Skeletal muscle cell (primary cell): Measurements from ENCODE around the gene DSEL.

Source experiments
- DNase-seq: peaks from one replicate; pipeline ENCODE4 v3.0.0-alpha.2; 2010; ENCODE audit warnings: low read depth
- H3K4me3 ChIP-seq: 2 replicates; pipeline ENCODE4 v1.5.1; 2011; ENCODE audit warnings: low read depth, mild to moderate bottlenecking, control low read depth, low read length, moderate library complexity

Gene DSEL

DNA sequence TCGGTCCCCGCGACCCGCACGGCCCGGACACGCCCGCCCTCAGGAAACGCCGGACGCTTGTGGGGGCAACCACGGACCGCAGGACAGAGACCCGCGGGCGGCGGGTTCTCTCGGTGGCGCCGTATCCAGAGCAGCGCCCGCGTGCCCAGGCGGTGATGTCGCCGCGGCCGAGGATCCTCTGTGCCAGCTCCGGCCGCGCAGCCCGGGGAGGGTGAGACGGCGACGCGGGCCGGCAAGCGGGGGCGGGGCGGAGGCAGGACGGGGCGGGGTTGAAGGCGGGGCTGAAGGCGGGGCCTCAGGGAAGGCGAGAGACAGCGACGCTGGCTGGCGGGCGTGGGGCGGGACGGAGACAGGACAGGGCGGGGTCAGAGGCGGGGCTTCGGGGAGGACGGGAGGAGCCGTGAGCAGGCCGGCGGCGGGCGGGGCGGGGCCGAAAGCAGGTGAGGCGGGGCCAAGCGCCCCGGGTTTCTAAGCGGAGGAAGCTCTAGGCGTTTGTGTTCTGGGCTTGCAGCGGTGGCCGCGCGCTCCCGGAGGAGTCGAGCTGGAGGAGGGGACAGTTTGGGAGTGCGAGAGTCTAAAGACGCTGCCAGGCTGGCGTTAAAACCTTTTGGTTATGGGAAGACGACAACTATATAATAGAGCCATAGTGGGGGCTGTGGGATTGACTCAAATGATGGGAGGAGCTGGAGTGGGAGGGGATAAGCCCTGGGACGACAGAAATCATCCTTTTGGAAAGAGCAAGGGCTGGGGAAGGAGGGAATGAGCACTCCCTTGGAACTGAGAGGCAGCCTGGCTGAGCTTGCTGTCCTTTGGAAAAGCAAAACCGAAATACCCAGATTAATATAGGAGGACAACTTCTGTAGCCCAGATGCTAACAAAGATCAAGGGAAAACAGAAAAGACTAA is at the start of gene DSEL:
Gene DSEL (minus strand): TSS at position 182 of the 905 bp plus-strand sequence. CDS start 2,112 bp downstream, outside the sequence.
- peak; percentile 91 for DNase-seq
- peak within 1 kb of the TSS; percentile 93 for H3K4me3 ChIP-seq

DNA sequence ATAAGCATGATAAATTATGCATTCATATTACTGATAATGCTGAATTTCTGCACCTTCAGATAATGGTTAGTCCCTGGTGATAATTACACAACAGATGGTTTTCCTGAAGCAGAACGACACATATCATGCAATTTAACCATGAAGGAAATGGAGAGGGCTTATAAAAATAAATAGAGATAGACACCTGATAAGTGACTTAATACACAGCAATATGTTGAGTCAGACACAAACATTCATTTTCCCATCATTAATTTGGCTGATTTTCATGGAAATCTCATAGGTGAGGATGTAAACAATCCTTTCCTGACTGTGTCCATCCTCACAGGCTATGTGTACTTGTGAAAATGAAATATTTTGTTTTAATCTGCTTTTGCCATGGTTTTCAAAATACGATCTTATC is 36.9 kb upstream of the DSEL start:
- DNase-seq, result no peak
- no peak overlapping the region for H3K4me3 ChIP-seq

DNA sequence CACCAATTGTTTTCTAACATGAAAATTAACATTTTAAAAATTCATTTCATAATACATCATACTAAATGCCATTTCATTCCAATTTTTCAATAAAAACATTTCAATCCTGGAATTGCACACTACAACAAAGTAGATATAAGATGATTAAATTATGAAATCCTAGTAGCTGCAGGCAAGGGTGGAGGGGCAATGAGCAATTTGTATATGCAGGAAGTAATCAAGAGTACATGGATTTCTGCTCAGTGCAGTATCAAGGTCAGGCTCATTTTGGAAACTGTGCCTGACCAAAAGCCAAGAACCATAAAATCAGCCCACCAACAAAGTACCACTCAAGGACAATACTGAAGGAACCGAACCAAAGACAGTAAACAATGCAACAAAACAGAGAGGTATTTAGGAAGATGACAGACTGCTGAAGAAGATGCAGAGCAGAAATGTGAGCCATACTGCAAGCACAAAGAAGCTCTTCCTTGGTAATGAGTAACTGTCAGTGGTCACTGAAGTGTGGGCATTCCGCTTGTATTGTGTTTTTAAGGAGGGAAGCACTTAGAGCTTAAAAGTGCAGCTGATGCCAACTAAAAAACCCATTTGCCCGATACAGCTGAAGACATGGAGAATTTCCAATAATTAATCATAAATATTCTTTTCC is 34.5 kb upstream of the DSEL start:
- no peak overlapping the region for H3K4me3 ChIP-seq
- no peak for DNase-seq

DNA sequence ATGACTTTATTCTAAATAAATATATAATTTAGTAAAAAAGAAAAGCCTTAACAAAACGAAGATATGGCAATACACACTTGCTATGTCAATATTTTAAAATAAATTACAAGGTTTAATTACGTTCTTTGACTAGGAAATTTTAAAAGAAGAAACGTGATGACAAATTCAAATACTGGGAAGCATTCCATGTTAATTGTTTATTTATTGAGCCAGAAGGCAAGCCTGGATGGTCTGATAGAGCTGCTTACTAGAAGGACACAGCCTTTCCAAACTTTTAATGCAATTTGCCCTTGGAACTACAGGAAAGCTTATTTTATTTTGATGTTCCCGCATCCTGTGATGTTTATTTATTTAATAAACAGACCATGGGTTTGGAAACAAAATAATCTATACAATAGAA is 33.4 kb upstream of the DSEL start:
- H3K4me3 ChIP-seq, result no peak overlapping the region
- no peak for DNase-seq

DNA sequence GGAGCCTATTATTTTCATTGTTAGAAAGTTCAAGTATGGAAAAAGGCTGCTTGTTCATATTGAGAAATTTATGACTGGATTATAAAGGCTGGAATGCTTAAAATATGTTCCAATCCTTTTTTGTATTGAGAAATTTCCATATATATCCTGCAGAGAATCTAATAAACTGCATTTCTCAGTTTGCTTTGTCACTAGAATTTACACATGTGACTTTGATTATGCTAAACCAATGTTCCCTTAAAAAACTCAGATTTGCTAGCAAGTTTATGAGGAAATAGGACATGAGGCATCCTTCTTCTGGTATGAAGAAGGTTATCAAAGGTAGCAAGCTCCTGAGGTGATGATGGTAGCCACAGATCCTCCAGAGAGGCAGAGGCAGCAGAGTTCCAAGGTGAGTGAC is 29.2 kb upstream of the DSEL start:
- H3K4me3 ChIP-seq, result no peak overlapping the region
- DNase-seq, result no peak

DNA sequence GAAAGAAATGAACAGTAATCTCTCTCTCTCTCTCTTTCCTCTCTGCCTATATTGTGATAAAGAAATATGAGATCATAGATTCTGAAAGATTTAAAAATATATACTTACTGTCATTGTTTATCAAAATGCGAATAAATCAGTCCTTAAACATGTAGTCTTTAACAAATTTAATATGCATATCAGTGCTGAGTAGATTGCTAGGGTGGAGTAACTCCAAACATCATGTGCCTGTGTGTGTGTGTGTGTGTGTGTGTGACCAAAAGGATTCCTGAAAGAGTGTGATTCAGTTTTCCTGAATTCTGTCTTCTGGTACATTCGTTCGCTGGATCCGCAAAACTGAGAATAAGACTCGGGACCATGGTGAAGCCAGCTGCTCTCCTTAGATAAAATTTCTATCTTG is 24.0 kb upstream of the DSEL start:
- no peak for DNase-seq
- H3K4me3 ChIP-seq, result no peak overlapping the region

DNA sequence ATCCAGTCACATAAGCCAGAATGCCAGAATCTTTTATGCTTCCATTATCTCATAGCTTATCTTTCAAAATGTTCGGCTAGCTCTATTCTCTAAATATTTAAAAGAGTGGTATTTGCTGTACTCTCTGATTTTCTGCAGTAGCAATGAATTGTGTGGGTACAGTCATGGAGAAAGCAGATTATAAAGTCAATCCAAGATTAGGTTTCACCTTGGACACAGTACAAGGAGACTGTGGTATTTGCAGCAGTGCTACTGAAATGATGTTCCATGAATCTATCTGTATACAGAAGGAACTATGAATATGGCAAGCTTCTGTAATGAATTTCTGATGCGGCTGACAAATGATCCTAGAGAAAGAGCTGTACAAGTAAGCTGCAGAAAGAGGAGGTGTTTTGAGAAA is 15.4 kb upstream of the DSEL start:
- no peak for DNase-seq
- H3K4me3 ChIP-seq, result no peak overlapping the region

DNA sequence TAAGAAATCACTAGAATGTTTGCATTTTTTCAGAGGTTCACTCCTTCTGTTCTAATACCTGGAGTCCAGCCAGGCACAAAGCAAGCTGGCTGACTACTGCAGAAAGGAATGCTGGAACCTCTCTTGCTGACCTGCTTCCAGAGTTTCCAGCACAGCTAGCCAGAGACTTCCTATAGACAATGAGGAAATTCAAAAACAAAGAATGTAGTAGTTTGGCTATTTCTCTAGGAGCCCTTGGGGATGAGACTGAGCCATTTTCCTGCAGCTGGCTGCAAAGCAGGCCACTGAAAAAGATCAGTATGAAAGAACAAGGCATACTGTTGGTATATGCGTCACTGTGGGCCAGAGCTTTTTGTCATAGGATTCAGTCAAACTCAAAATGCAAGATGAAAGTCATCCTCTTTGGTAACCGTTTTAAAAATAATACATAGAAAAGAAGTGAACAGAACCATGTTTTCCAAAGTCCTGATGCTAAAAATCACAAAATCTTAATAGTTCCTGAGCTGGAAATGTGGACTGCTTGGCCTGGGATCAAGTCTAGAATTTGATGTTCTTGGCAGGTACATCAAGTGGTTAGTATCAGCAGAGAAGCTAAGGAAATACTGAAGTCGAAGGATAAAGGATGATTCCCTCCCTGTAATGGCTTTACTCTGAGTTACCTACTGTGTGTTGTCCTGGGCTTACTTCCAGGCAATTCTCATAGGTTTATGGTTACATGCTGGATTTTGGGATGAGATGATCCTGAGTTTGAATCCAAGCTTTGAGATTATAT is 9.0 kb upstream of the DSEL start:
- peak; percentile 99 for DNase-seq
- no peak overlapping the region for H3K4me3 ChIP-seq

DNA sequence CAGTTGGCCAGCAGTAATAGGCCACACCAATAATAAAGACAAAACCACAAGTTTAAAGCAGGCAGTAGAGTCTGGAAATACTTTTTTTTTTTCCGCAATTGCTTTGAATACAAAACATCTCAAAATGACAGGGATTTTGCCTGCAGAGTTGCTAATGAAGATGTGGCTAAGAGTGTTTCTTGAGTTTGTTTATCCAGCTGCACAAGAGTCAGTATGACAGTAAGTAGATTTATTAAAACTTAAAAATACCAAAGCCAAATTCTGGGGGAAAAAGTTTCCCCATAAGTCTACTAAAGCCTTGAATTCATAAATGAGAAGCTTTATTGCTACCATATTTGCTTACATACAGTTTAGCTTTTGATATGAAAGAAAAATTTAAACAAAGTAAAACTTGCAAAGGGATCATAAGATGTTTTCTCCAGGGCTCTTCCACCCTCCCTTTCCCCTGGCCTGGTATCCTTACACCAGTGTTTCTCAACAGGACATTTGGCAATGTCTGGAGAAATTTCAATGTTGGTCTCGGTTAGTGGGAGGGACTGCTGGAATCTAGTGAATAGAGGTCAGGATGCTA is 3.9 kb upstream of the DSEL start:
- no peak overlapping the region for H3K4me3 ChIP-seq
- DNase-seq, result peak; percentile 91

DNA sequence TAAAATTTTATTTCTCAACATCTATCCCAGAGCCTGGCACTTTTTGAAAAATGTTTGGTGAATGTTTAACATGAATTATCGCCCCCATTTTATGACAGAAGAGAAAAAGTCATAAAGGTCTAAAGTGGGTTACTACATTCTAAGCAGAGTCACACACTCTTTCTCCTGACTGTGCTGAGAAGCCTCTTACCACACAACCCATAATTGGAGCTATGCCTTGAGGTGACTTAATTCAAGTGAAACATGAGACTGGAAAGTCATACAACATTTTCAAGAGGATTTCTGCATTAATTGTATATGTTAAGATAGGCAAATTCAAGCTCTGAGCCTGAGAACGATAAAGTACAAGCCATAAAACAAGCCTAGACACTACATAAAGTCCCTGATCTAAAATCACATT is 3.1 kb upstream of the DSEL start:
- H3K4me3 ChIP-seq, result no peak overlapping the region
- peak; percentile 90 for DNase-seq

DNA sequence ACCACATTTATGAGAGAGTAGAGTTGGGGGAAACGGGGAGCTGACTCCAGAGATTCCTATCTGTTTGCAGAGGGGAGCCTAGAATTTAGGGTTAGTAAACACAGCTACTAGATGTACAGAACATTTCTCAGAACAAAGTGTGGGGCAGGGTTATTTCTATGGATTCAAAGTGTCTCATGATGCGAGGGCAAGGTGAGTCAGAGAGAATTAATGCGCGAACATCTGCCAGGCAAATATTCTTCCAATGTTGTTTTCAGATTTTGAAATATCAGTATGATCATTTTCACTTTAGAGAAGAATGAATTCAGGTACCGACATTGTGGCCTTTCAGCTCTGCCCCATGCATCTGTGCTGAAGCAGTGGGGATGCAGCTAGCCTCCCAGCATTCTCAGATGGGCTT is 2.0 kb upstream of the DSEL start:
- DNase-seq, result no peak
- H3K4me3 ChIP-seq, result no peak overlapping the region

DNA sequence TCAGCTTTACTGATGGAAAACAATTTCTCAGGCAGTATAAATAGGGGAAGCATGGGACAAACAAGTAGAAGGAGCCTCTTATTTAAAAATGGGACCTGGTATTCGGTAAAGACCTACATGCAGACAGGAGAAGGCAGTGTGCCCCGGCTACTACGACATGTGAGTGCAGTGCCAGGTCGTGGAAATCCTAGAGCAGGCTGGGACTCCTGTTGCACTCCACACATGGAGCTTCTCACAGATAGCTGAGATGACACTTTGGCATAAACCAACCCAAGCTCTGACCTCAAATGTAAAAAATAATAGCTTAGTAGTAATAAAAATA is 885 bp upstream of the DSEL start:
- DNase-seq, result no peak
- peak overlapping the region; percentile 59 for H3K4me3 ChIP-seq

DNA sequence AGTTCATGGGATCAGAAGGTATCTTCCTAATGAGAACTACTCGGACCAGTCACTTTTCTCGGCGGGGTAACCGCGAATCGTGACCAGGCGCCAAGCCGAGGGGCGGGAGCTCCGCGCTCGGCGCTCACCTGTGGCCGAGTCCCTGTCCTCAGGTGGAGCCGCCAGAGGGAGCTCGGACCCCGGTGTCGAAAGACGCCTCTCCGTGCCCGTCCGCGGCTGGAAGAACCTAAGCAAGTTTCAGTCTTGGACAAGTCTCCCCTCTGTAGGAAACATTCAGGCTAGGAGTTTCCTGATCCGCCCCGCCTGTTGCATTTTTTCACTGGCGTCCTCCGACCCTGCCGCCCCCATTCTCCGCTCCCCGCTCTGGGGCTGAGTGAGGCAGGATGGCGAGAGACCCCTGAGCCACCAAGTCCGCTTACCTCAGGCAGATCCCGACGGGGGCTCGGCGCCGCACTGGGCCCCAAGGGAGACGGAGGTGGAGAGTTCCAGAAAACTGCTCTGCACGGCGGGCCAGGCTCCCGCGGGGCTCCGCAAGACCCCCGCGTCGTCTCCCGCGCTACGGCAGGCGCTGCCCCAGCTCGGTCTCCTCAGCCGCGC is 480 bp downstream of the DSEL start:
- peak overlapping the region; percentile 93 for H3K4me3 ChIP-seq
- DNase-seq, result peak; percentile 66

DNA sequence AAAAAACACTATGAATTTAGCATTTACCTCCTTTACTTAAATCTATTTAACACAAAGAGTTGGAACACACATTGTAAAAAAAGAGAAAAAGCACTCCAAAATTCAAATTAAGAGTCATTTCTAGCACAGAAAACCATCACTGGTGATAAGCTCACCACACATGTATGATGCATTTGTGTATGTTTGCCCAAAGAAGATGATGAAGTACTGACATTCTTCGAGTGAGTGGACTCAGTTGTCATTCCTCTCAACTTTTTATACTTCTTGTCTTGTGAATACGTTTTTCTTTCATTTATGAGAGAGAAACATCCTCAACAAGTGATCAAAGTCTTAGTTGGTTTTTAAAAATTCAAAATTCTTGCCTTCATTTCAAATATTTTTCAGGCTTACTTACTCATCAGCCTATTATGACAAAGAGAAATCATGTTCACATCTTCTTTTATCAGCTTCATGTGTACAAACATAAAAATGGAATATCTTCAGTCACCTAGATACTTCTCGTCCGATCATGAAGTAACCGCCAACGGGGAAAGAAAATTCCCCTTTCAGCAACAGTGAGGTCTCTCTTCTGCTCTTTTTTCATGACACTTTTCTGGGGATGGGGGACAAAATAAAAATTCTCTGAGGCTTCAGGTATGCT is 1.5 kb downstream of the DSEL start:
- H3K4me3 ChIP-seq, result peak overlapping the region; percentile 93
- no peak for DNase-seq

DNA sequence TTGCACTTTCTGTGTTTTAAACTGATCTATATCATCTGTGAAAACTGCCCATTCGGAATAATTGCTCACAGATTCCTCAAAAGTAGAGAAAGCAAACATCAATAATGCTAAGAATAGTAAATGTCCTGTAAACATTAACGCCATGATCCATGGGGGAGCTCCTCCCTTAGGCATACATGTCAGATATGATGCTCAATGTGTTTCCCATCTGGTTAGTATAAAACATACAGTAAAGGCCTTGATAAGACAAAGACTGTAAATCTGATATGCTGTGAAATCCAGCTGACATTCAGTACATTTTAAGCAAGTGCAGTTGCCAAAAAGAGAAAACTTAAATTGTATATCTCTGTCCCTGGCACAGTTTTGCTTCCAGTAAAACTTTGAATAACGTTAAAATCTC is 2.1 kb downstream of the DSEL start:
- peak overlapping the region; percentile 93 for H3K4me3 ChIP-seq
- DNase-seq, result no peak

DNA sequence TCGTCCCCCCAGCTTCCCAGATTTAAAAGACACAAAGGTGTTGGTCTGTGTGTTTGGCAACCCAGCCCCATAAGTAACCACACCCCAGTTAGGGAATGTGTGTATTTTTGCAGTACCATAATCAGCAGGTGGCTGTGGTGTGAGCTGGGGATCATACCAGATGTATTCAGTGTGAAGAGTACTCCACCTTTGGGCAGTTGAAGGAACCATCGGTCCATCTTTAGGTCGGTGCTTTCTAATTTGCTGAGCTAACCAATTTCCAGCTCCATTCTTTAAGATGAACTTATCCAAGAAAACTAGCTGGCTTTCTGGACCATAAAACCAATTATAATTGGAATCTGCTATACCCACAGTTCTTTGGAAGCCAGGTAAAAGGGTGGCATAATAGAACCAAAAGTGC is 3.2 kb downstream of the DSEL start:
- DNase-seq, result no peak
- no peak overlapping the region for H3K4me3 ChIP-seq

DNA sequence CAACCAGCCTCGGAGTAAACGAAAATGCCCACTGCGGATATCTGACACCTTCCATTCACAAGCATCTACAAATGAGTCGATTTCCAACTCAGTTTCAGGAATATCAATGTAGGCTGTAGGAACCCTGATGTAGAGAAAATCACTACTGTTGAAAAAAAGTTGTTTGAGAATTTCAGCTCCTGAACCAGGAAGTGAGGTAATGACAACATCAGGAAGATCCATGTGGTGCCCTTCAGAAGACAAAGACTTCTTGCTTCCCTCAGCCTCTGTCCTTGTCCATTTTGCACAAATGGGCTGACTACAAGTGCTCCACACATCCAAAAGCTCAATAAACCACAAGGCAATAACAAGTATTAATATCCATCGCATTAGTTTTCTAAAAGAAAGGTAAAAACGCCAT is 4.7 kb downstream of the DSEL start:
- H3K4me3 ChIP-seq, result no peak overlapping the region
- no peak for DNase-seq

DNA sequence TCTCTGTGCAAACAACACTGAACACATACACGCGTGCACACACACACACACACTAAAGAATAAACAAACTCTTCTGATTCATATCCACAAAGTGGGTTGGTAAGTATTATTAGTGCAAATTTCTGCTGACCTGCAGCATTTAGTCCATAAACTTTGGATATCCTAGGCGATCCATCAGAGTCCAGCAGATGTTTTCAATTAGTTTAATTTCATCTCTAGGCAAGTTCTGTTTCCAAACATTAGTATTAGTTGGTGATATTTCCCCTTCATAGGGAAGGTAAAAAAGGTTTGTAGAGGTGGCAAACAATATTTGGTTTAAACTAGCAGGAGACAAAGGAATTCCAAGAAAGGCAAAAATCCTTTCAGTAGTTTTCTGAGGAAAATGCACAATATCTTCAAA is 5.7 kb downstream of the DSEL start:
- no peak overlapping the region for H3K4me3 ChIP-seq
- DNase-seq, result no peak

DNA sequence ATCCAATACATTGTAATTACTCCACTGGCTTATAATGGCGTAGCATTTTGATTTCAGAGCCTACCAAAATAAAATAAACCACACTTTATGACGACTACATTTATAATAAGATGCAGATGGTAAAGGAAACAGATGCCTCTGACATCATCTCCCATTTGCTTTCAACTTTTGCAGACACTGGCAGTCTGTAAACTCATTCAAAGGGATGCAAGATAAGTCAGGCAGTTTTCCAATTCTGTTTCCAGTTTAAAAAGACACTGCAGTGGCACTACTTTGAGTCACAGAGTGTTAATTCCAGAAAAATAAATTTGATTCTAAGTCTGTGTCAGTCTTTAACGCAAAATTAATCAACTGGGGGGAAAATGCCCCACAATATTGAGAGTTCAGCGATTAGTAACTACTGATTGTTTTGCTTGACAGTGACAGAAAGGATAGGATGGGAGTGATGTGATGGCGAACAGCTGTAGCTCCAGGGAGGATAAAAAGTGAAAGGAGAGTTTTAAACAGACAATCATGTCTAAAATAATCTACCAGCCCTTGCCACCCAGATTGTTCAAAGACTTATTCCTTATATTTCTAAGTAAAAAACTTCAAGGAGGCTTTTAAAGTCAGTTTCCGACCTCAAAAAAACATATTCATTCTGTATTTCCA is 6.7 kb downstream of the DSEL start:
- H3K4me3 ChIP-seq, result no peak overlapping the region
- no peak for DNase-seq
